ENCODE measurements around the gene SFXN2.
"Not testable (repeated sequence)": the region's sequence is repeated elsewhere in the genome, so short reads cannot be mapped to it uniquely, and the experiment has no call there.

SFXN2 gene

GRCh38 chr10:102720775-102721301 is 6.4 kb downstream of the SFXN2 start:
- no peak for DNase-seq (ENCODE audit: low read depth)

- DNase-seq (ENCODE audit: low read depth): no peak
Observed at GRCh38 chr10:102721954-102722353, 7.5 kb downstream of the SFXN2 start.

DNA sequence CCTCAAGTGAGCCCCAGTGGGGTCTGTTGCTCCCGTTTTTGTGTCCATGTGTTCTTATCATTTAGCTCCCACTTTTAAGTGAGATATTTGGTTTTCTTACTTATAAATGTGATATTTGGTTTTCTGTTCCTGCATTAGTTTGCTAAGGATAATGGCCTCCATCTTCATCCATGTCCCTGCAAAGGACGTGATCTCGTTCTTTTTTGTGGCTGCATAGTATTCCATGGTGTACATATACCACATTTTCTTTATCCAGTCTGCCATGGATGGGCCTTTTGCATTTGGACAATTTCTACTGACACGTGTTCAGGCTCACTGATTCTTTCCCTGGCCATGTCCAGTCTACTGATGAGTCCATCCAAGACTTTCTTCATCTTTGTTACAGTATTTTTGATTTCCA is 9.6 kb downstream of the SFXN2 start:
- no peak for DNase-seq (ENCODE audit: low read depth)

DNA sequence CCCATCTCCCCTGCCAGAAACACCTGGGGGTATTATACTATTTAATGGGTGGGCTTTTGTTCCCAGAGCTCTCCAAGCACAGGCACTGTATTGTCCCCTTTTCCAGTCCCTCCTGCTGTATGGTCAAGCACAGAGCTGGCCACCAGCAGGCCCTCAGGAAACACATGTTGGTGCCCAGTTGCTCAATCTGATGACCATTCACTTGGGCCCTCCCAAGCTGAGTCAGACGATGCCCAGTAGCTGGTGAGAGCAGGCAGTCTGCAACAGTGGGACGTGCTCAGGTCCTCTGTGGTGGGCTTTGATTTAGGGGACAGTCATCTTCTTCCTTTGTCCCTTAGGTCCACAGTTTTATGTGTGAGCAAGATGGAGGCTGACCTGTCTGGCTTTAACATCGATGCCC is 11.8 kb downstream of the SFXN2 start:
- DNase-seq (ENCODE audit: low read depth): no peak

- DNase-seq (ENCODE audit: low read depth): no peak
Observed at GRCh38 chr10:102727037-102727818, 12.8 kb downstream of the SFXN2 start.

DNA sequence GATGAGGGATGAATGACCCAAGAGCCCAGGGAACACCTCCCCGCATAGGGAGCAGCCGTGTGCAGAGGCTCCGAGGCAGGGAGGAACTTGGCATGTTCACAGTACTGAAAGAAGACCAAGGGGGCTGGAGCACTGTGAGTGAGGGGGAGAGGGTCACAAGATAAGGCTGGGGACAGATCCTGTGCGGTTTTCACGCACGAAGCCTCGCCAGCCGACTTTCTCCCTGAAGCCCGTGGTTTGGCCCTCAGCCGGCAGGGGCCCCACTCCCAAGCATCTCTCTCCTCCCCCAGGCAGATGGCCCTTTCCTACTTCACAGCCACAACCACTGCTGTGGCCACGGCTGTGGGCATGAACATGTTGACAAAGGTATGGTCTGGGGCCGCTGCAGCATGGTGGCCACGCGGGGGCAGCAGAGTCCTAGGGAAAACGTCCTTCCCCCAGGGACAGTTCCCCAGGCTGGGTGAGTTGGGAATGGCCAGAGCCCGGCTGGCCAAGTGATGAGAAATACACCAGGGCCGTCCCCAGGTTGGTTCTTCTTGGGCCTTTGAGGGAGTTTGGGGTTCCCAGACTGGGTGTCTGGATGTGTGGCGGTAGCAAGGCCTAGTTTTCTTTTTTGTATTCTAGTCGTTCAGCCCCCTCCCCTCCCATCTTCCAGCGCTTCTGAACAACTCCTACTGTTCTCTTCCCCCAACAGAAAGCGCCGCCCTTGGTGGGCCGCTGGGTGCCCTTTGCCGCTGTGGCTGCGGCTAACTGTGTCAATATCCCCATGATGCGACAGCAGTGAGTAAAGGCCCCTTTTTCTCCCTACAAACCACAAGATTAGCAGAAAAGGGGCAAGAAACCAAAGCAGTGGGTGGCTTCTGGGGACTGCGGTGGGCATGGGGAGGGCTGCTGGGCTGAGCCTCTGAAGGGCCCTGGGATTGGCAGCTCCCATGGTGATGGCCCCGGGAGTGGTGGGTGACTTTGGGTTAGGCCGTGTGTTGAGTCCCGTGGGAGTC is 14.9 kb downstream of the SFXN2 start:
- DNase-seq (ENCODE audit: low read depth): peak; percentile 30

DNA sequence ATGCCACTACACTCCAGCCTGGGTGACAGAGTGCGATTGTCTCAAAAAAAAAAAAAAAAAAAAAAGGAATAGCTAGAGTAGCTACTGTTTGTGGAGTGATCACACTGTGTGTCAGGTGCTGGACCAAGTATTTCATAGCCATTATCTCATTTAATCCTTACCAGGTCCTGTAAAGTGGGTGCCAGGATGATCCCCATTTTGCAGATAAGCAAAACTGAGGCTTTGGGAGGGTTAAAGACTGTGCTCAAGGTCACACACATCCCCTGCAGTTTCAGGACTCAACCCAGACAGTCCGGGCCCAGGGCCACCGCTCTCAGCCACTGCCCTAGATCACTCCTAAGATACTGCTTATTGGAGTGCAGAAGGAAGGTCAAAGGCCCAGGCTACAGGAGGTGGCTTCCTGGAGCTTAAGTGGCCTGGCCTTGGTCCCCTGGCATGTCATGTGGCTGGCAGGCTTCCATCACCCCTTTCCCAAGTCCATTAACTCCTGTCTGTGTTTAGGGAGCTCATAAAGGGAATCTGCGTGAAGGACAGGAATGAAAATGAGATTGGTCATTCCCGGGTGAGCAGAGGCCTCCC is 16.9 kb downstream of the SFXN2 start:
- DNase-seq (ENCODE audit: low read depth): no peak

GRCh38 chr10:102732661-102733060 is 18.2 kb downstream of the SFXN2 start:
- no peak for DNase-seq (ENCODE audit: low read depth)

- no peak for DNase-seq (ENCODE audit: low read depth)
Observed at GRCh38 chr10:102735065-102735562, 20.7 kb downstream of the SFXN2 start.

GRCh38 chr10:102738692-102739121 is 24.3 kb downstream of the SFXN2 start:
- DNase-seq (ENCODE audit: low read depth): no peak

- DNase-seq (ENCODE audit: low read depth): no peak
Observed at GRCh38 chr10:102740229-102740628, 25.8 kb downstream of the SFXN2 start.

DNA sequence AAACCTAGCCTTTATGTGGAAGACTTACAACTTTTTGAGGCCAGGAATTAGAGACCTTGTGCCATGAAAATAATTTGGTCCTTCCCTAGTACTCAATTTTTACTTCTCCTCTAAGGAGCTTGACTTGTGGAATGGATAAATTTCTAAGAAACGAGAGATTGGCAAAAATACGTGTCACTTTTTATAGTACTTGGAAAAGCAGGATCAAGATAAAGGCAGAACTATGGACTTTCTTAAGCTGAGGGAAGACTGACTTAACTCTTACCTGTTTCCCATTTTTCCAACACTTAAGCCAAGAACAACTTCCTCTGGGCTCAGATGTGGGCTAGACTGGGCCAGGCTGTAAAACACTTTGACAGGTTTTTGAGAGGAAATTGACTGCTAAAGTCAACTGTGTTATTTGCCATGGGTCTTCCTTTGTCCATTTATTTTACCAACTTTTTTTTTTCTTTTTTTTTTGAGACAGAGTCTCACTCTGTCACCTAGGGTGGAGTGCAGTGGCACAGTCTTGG is 27.3 kb downstream of the SFXN2 start:
- DNase-seq (ENCODE audit: low read depth): no peak

DNA sequence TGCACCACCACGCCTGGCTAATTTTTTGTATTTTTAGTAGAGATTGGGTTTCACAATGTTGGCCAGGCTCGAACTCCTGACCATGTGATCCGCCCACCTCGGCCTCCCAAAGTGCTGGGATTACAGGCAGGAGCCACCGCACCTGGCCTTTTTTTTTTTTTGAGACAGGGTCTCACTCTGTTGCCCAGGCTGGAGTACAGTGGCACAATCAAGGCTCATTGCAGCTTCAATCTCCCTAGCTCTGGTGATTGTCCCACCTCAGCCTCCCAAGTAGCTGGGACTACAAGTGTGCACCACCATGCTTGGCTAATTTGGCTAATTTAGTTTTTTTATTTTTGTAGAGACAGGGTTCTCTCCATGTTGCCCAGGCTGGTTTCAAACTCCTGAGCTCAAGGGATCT is 27.9 kb downstream of the SFXN2 start:
- DNase-seq (ENCODE audit: low read depth): not testable (repeated sequence)

DNA sequence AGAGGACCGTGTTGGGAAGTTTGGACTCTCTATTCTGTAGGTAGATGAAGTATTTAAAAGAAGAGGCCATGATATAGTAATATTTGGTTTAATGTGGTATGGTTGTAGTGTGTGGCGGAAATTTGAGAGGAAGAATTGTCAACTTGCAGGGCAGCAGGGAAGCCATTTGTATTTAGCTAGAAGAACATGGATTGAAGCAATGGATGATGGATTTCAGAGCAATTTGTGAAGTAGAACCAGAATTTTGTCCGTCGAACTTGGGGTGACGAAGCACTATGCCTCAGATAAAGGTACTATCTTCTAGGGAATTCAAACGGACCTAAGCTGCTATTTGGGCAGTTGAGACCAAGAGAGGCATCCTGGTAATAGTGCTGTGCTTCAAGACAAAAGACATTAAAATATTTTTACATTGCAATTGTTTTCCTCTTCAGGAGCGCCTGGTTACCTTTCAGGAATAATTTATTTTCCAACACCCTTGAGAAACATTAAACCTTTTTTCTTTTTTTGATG is 28.7 kb downstream of the SFXN2 start:
- DNase-seq (ENCODE audit: low read depth): no peak

- DNase-seq (ENCODE audit: low read depth): peak; percentile 92
Observed at GRCh38 chr10:102743588-102744373, 29.3 kb downstream of the SFXN2 start, which contains the start of gene WBP1L. WBP1L (plus strand) TSS chr10:102743948; CDS start chr10:102744054, 106 bp downstream.

DNA sequence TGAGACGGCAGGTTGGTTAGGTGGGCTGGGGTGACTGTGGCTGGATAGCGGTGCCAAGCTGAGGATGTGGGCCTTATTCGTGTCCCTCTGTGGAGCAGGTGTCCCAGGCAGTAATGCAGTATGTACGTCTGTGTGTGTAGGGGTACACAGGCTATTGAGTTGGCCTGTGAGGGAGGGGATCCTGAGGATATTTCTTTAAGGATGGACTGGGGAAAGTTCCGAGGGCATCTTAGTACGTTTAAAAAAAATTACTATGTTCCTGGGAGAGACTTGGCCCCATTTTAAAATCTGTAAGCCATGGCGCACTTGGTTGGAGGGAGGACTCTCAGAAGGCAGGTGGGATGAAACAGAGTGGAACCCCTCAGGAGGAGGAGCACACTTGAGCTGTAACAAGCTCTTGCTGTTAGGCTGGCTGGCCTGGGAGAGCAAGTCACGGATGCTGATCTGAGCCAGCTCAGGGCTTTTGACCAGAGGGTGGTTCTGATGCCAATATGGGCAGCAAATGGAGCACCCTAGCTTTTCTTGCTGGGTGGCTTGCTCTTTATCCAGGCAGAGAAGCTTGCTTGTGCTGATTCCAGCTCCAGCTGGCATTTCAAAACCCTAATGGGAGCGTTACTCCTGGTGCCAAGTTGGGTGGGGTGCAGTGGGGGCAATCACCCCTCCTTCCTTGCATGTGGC is 30.1 kb downstream of the SFXN2 start:
- no peak for DNase-seq (ENCODE audit: low read depth)

DNA sequence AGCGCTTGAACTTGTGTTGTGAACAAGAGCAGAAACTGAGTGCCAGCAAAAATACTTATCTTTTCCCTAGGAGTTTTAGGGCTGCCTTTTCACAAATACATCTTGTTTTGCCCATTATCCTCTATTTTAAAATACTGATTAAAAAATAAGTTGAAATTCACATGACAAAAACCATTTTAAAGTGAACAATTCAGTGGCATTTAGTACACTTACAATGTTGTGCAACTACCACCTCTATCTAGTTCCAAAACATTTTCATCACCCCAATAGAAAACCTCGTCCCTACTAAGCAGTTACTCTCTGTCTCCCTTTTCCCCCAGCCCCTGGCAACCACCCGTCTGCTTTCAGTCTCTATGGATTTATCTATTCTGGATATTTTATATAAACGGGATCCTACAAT is 30.7 kb downstream of the SFXN2 start:
- no peak for DNase-seq (ENCODE audit: low read depth)

DNA sequence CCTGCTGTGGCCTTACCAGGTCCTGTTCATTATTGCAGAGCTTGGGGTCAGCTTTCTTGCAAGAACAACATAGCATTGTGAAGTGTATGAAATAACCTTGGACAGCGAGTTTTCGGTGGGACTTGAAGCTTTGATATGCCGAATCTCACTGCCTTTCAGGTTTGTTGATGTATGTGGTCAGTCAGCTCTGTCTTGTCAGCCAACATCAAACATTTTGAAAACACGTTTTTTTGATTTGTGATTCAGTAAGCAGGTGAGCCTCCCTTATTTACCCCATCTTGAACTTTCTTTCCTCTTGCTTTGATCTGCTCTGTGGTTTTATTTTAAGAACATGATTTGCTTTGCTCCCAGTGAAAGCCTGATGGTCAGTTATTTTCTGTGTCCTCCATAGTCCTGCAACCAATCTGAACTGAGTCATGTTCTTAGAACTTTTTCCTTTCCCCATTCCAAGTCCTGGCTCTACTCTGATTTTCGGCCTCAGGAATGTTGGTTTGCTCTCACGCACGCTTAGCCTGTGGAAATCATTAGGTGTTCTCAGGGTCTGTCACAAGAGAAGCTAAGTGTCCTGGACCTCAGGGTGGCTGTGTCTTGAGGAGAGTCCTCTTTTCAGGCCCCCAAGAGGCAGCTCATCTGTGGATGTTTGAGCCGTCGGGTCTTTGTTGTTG is 38.0 kb downstream of the SFXN2 start:
- DNase-seq (ENCODE audit: low read depth): no peak

- DNase-seq (ENCODE audit: low read depth): no peak
Observed at GRCh38 chr10:102752934-102753664, 38.7 kb downstream of the SFXN2 start.

Measured in stimulated activated CD8-positive, alpha-beta memory T cell treated with anti-CD3 and anti-CD28 coated beads, Interleukin-12 subunit alpha, Interleukin-12 subunit beta, amount 100 ng/mL, for 1 hour (primary cell).